IPS DF 6.9 (cell line): ENCODE data around the gene NTRK3.

ENCODE experiments used
- DNase-seq: peaks from one replicate; pipeline ENCODE4 v3.0.0-alpha.2; 2013; ENCODE audit warnings: low read depth, low spot score
- H3K27ac ChIP-seq: one replicate; pipeline ENCODE4 v1.5.1; 2013; ENCODE audit warnings: low read length, control low read depth
- H3K27me3 ChIP-seq: 2 replicates; pipeline ENCODE4 v1.6.1; 2013; ENCODE audit warnings: mild to moderate bottlenecking, low read length; ENCODE audit not compliant: control insufficient read depth, insufficient read depth
- H3K36me3 ChIP-seq: 2 replicates; pipeline ENCODE4 v1.6.1; 2013; ENCODE audit warnings: low read length; ENCODE audit not compliant: control insufficient read depth, insufficient read depth
- H3K4me1 ChIP-seq: 2 replicates; pipeline ENCODE4 v1.6.1; 2013; ENCODE audit warnings: low read length; ENCODE audit not compliant: control insufficient read depth, insufficient read depth
- H3K4me3 ChIP-seq: 2 replicates; pipeline ENCODE4 v1.5.1; 2013; ENCODE audit warnings: mild to moderate bottlenecking, low read length
- H3K9me3 ChIP-seq: 2 replicates; pipeline ENCODE4 v1.6.1; 2013; ENCODE audit warnings: low read length, inconsistent platforms; ENCODE audit not compliant: control insufficient read depth, insufficient read depth
- WGBS: extraction: QIAGEN DNeasy Blood & Tissue Kit; methylation state at CpG from one replicate; pipeline ENCODE4 v1.1.7; 2013; ENCODE audit warnings: mixed read lengths, missing lambda C conversion rate; ENCODE audit not compliant: insufficient read length, insufficient coverage; 5-methylcytosine and 5-hydroxymethylcytosine counted together

Gene NTRK3

DNA sequence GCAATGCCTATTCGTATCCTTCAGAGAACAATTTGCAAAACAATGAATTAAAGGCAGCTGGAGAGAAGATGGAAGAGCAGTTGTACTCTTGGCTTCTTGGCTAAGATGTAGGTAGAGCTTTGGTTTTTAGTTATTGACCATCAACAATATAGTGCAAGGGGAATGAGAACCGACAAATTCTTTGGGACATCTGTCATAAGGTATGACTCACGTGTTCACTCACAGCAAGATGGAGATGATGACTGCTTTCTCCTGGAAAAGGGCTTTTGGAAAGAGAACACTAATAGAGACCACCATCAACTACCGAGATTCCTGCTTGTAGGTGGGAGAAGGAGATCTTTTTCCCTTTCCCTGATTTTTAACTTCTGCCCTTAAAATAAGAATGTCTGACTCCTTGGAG lies 234.9 kb downstream of the NTRK3 start:
- no peaks in the 10 kb centered on the region for H3K27me3 ChIP-seq
- H3K4me3 ChIP-seq: no peak overlapping the region
- H3K4me1 ChIP-seq: no peaks in the 10 kb centered on the region
- H3K27ac ChIP-seq: no peak overlapping the region
- H3K36me3 ChIP-seq: no peaks in the 10 kb centered on the region
- no peak for DNase-seq
- no CpG with 5 or more reads among the region's 4 CpGs for WGBS
- no peaks in the 10 kb centered on the region for H3K9me3 ChIP-seq

DNA sequence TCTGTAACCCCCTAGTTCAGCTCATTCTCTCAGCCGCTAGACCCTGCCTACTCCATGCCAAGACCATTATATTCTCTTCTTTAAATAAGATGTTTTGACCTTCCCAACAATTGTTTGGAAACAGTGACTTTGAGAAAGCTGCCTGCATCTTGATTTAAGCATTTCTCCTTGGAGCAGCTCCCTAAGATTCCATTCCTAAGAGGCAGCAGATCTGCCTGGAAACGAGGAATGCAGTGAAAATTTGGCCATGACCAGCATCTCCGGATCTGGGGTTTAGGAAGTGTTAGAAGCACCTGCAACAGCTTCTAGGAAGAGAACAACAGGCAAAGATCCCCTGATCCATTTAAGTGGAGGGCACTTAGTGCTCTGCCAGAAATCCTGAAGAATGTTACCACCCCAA lies 235.7 kb downstream of the NTRK3 start:
- WGBS: no CpG with 5 or more reads among the region's 3 CpGs
- Histone ChIP-seq H3K27me3 (no peaks in the 10 kb centered on the region), H3K9me3 (no peaks in the 10 kb centered on the region), H3K4me3 (no peak overlapping the region), H3K36me3 (no peaks in the 10 kb centered on the region), H3K4me1 (no peaks in the 10 kb centered on the region), H3K27ac (no peak overlapping the region)
- no peak for DNase-seq

- Histone ChIP-seq H3K27me3 (no peaks in the 10 kb centered on the region), H3K36me3 (no peaks in the 10 kb centered on the region), H3K4me3 (no peak overlapping the region), H3K4me1 (0 out of 2 replicates have a peak, but pooled peaks cover 3% of the 10 kb centered on the region), H3K9me3 (no peaks in the 10 kb centered on the region), H3K27ac (no peak overlapping the region)
- no CpG with 5 or more reads among the region's 2 CpGs for WGBS
- no peak for DNase-seq
These were observed 236.9 kb downstream of the NTRK3 start for GRCh38 chr15:88019656-88020055.

DNA sequence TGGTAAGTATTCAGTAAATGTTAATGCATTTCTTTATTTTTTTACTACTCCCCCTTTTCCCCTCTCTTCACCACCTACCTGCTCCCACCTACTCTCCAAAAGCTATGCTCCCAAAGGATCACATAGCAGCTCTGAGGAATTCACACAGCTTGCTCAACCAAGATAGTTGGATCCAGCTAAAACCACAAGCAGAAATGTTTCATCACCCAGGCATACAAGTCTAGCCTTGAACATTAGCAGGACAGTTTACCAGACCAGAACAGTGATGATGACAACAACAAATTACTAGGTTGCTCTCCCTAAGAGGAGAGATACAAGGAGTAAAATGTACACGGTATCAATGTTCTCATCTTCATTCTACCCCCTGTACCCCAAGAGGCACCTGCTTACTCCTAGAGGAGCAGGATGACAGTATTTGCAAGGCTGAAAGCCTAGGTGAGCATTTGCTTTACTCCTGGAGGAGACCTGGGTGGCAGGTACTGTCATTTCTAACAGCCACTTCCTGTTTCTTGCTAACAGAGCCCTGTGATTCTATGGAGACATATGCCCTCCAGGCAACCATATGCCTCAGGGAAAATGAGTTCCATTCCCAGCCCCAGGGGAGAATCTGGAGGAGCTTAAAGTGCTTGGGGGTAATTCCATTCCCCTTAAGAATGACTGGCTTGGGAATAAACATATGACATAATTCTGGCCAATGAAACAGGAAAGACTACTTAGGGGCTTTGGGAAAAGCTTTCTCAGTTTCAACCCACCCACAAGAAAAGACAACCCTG lies 237.5 kb downstream of the NTRK3 start:
- no CpG with 5 or more reads among the region's 1 CpG for WGBS

GRCh38 chr15:88017753-88018152 lies 238.8 kb downstream of the NTRK3 start:
- DNase-seq: no peak

More for the DNA sequence above, 237.5 kb downstream of the NTRK3 start:
- no peak for DNase-seq
- Histone ChIP-seq H3K9me3 (no peaks in the 10 kb centered on the region), H3K27ac (no peak overlapping the region), H3K4me1 (0 out of 2 replicates have a peak, but pooled peaks cover 3% of the 10 kb centered on the region), H3K36me3 (no peaks in the 10 kb centered on the region), H3K4me3 (no peak overlapping the region), H3K27me3 (no peaks in the 10 kb centered on the region)

DNA sequence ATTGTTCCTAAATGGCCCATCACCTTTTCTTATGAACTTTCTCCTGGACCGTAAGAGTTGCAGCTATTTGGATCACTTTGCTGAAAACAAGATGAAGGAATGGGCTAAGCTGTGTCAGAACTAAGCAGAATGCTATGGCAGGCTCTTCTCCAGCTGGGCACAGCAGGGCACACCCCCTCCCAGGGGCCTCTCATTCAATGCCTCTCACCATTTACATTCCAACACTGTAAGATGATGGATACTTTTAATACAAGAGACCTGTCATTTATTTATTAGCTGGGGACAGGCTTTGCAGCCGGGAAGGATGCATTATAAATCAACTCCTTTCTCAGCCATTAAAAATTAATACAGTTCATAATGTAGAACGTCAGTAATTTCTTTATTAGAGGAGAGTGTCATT lies 240.1 kb downstream of the NTRK3 start:
- WGBS: no CpG with 5 or more reads among the region's 3 CpGs
- Histone ChIP-seq H3K36me3 (no peaks in the 10 kb centered on the region), H3K9me3 (no peaks in the 10 kb centered on the region), H3K4me3 (no peak overlapping the region), H3K4me1 (0 out of 2 replicates have a peak, but pooled peaks cover 3% of the 10 kb centered on the region), H3K27ac (no peak overlapping the region), H3K27me3 (no peaks in the 10 kb centered on the region)
- no peak for DNase-seq

More at GRCh38 chr15:88017753-88018152, 238.8 kb downstream of the NTRK3 start:
- H3K9me3 ChIP-seq: no peaks in the 10 kb centered on the region
- H3K36me3 ChIP-seq: no peaks in the 10 kb centered on the region
- H3K4me3 ChIP-seq: no peak overlapping the region
- no CpG with 5 or more reads among the region's 4 CpGs for WGBS
- no peaks in the 10 kb centered on the region for H3K27me3 ChIP-seq
- H3K27ac ChIP-seq: no peak overlapping the region
- H3K4me1 ChIP-seq: 0 out of 2 replicates have a peak, but pooled peaks cover 3% of the 10 kb centered on the region

- Histone ChIP-seq H3K36me3 (no peaks in the 10 kb centered on the region), H3K9me3 (no peaks in the 10 kb centered on the region), H3K4me1 (0 out of 2 replicates have a peak, but pooled peaks cover 3% of the 10 kb centered on the region), H3K27ac (no peak overlapping the region), H3K4me3 (no peak overlapping the region), H3K27me3 (no peaks in the 10 kb centered on the region)
- WGBS: no CpG with 5 or more reads among the region's 9 CpGs
- DNase-seq: no peak
These were observed 241.2 kb downstream of the NTRK3 start for GRCh38 chr15:88015228-88015860.

- H3K27ac ChIP-seq: no peak overlapping the region
- DNase-seq: no peak
These were observed 241.9 kb downstream of the NTRK3 start for GRCh38 chr15:88014454-88015160.

GRCh38 chr15:88013111-88013510 lies 243.4 kb downstream of the NTRK3 start:
- no peak for DNase-seq
- Histone ChIP-seq H3K36me3 (no peaks in the 10 kb centered on the region), H3K27me3 (no peaks in the 10 kb centered on the region), H3K27ac (no peak overlapping the region), H3K9me3 (no peaks in the 10 kb centered on the region), H3K4me3 (no peak overlapping the region), H3K4me1 (0 out of 2 replicates have a peak, but pooled peaks cover 3% of the 10 kb centered on the region)
- no CpG with 5 or more reads among the region's 8 CpGs for WGBS

More at GRCh38 chr15:88014454-88015160, 241.9 kb downstream of the NTRK3 start:
- H3K9me3 ChIP-seq: no peaks in the 10 kb centered on the region
- WGBS: no CpG with 5 or more reads among the region's 9 CpGs
- H3K4me3 ChIP-seq: no peak overlapping the region
- no peaks in the 10 kb centered on the region for H3K27me3 ChIP-seq
- 0 out of 2 replicates have a peak, but pooled peaks cover 3% of the 10 kb centered on the region for H3K4me1 ChIP-seq
- no peaks in the 10 kb centered on the region for H3K36me3 ChIP-seq

- no peaks in the 10 kb centered on the region for H3K9me3 ChIP-seq
- no peak overlapping the region for H3K27ac ChIP-seq
- no peaks in the 10 kb centered on the region for H3K36me3 ChIP-seq
- no peak overlapping the region for H3K4me3 ChIP-seq
- no peaks in the 10 kb centered on the region for H3K27me3 ChIP-seq
- WGBS: no CpG with 5 or more reads among the region's 7 CpGs
- 0 out of 2 replicates have a peak, but pooled peaks cover 3% of the 10 kb centered on the region for H3K4me1 ChIP-seq
- DNase-seq: no peak
These were observed 243.9 kb downstream of the NTRK3 start for GRCh38 chr15:88012688-88013087.
